Upper lobe of left lung (tissue), 4 donors: ENCODE measurements around the gene NES.

Experiments
- POLR2AphosphoS5 ChIP-seq, 2 donors: sonication (generic); formaldehyde crosslinking; IDR thresholded peaks; one replicate each; pipeline ENCODE4 v1.5.1; 2017; ENCODE audit warnings: antibody characterized with exemption in 2 of 2
- TF ChIP-seq, protein P1 (sequence below), 6 experiments: fragments of 450-650 bp in 4 of 6; fragments of 200-600 bp in 2 of 6; sonication (generic) in 2 of 6; IDR thresholded peaks; one replicate each; pipeline ENCODE4 v1.5.1; 2016 to 2019; ENCODE audit warnings: antibody characterized with exemption in 6 of 6

DNA sequence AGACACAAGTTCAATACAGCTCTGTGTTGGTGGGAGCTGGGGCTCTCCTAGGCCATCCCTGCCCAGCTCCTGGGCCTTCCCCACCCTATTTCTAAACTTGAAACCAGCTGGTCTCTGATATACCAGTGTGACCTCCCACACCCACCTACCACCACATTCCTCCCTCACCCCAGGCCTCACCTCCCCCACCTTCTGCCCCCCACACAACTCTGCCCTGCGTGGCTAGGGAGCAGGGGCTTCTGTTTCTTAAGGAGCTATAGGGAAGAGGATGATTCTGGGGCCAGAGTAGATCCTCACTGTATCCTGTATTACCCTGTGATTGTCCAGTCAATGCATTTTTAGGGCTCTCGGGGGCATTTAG, 16.5 kb downstream of the NES start:
- TF ChIP-seq POLR2AphosphoS5 (IDR thresholded peaks at IDR 0.05), result no peak
- TF ChIP-seq, protein P1, sequence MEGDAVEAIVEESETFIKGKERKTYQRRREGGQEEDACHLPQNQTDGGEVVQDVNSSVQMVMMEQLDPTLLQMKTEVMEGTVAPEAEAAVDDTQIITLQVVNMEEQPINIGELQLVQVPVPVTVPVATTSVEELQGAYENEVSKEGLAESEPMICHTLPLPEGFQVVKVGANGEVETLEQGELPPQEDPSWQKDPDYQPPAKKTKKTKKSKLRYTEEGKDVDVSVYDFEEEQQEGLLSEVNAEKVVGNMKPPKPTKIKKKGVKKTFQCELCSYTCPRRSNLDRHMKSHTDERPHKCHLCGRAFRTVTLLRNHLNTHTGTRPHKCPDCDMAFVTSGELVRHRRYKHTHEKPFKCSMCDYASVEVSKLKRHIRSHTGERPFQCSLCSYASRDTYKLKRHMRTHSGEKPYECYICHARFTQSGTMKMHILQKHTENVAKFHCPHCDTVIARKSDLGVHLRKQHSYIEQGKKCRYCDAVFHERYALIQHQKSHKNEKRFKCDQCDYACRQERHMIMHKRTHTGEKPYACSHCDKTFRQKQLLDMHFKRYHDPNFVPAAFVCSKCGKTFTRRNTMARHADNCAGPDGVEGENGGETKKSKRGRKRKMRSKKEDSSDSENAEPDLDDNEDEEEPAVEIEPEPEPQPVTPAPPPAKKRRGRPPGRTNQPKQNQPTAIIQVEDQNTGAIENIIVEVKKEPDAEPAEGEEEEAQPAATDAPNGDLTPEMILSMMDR (IDR thresholded peaks at IDR 0.05), result no peak
